Thymus (tissue), 11 donors: Measurements from ENCODE around the gene CDH13. TPM values are rescaled to one million over a fixed set of nuclear protein-coding genes. Genes with fewer than 3 reads are reported as not detected.

Source experiments
- DNase-seq, 9 donors: peaks; one replicate each; pipeline ENCODE4 v3.0.0-alpha.2; 2013; ENCODE audit warnings: low spot score in 9 of 9, low read depth in 6 of 9, missing footprints in 1 of 9
- H3K27ac ChIP-seq, 2 donors: one replicate each; pipeline ENCODE4 v1.5.1; 2013; ENCODE audit warnings: control low read depth in 1 of 2, low read depth in 1 of 2, low read length in 1 of 2, mild to moderate bottlenecking in 1 of 2, moderate library complexity in 1 of 2
- H3K27me3 ChIP-seq, 2 donors: one replicate each; pipeline ENCODE4 v1.5.1; 2013; ENCODE audit warnings: low read length in 1 of 2; ENCODE audit not compliant: control insufficient read depth in 2 of 2, insufficient read depth in 1 of 2
- H3K36me3 ChIP-seq, 2 donors: one replicate each; pipeline ENCODE4 v1.5.1; 2013; ENCODE audit warnings: low read length in 1 of 2, mild to moderate bottlenecking in 1 of 2, moderate library complexity in 1 of 2; ENCODE audit not compliant: control insufficient read depth in 2 of 2, insufficient read depth in 2 of 2
- H3K4me1 ChIP-seq, 2 donors: one replicate each; pipeline ENCODE4 v1.5.1; 2013; ENCODE audit warnings: low read length in 2 of 2; ENCODE audit not compliant: control insufficient read depth in 2 of 2, insufficient read depth in 2 of 2
- H3K4me3 ChIP-seq, 2 donors: one replicate each; pipeline ENCODE4 v1.5.1; 2013; ENCODE audit warnings: low read length in 2 of 2, control low read depth in 1 of 2, mild to moderate bottlenecking in 1 of 2
- H3K9me3 ChIP-seq, 2 donors: one replicate each; pipeline ENCODE4 v1.5.1; 2013; ENCODE audit warnings: low read length in 1 of 2, mild to moderate bottlenecking in 1 of 2; ENCODE audit not compliant: control insufficient read depth in 2 of 2, insufficient read depth in 1 of 2
- WGBS: extraction: QIAGEN DNeasy Blood & Tissue Kit; methylation state at CpG from one replicate; pipeline ENCODE4 v1.1.7; 2013; 5-methylcytosine and 5-hydroxymethylcytosine counted together
- polyA plus RNA-seq: library from polyadenylated mRNA; stranded (reverse); fragments of 200-250 nt; gene quantifications from one replicate; pipeline ENCODE4 v1.2.3, GENCODE V29; 2013
- total RNA-seq: library from RNA; stranded (reverse); fragments of 120-200 nt; gene quantifications from one replicate; pipeline ENCODE4 v1.2.4, GENCODE V29; 2013
- donor health status: healthy.

Gene CDH13
- total and polyA plus RNA-seq, 2 donors = 1.5 to 3.7 TPM

DNA sequence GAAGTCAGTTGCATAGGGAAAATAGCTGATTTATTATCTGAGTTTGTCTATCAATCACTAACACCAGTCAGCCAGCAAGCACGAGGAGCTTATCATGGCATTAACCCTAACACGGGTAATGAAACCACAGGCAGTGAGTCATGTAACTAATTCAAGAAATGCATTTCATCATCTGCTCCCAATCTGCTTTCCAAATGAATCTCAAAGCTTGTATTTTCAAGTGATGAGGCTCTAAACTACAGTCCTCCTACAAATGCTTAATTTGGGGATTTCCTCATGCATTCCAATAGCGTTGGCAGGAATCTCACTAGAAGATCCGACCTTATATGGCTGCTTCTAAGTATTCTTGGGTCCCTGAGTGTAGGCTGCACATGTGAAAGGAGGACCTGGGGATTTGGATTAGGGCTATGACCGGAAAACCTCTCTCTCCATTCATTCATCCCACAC lies 1062.6 kb downstream of the CDH13 start:
- no peak overlapping the region for H3K4me3 ChIP-seq
- no peak overlapping the region for H3K27ac ChIP-seq
- H3K27me3 ChIP-seq = no peaks in the 10 kb centered on the region
- no peaks in the 10 kb centered on the region for H3K36me3 ChIP-seq
- no peaks in the 10 kb centered on the region for H3K4me1 ChIP-seq
- 55% methylated on average over 5 of the region's 5 CpGs for WGBS
- DNase-seq = no peak
- H3K9me3 ChIP-seq = no peaks in the 10 kb centered on the region

DNA sequence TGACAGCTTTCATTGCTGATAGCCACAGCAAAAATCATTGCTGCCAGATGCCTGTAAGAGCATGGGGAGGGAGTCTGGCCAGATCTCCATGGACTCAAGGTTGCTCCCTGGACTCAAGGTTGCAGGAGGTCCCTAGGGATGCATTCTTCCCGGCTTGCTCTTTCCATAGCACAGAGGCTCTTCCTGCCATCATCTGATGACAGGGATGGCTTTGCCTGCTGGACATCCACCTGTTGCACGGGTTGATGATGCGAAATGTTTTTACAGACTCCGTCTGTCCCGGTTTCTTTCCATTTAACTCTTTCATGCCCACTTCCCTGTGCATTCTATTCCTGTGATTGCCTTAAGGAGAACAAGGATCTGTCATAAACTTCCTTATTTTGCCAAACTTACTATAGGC lies 1065.5 kb downstream of the CDH13 start:
- no peak for DNase-seq
- H3K4me1 ChIP-seq = no peaks in the 10 kb centered on the region
- no peak overlapping the region for H3K4me3 ChIP-seq
- no peaks in the 10 kb centered on the region for H3K27me3 ChIP-seq
- no peaks in the 10 kb centered on the region for H3K36me3 ChIP-seq
- H3K27ac ChIP-seq = no peak overlapping the region
- WGBS = 56% methylated on average over 5 of the region's 5 CpGs
- no peaks in the 10 kb centered on the region for H3K9me3 ChIP-seq

DNA sequence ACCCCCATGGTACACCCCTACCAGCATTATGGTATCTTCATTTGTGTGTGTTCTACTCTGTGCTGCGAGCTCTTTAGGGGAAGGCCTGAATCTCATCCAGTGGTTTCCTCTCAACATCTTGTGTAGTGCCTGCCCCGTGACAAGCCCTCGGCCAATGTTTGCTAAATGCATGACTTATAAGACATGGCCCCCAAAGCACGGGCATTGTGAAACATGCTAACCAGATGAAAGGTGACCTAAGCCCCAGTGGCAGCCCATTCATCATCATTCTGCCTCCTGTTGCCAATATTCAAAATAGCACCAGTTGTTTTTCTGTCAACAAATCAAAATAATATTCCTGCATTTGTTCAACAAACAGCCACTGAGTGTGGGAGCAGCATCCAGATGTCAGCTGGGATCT lies 1072.2 kb downstream of the CDH13 start:
- H3K4me1 ChIP-seq = no peaks in the 10 kb centered on the region
- no peaks in the 10 kb centered on the region for H3K27me3 ChIP-seq
- no peak for DNase-seq
- no peak overlapping the region for H3K4me3 ChIP-seq
- H3K9me3 ChIP-seq = no peaks in the 10 kb centered on the region
- H3K36me3 ChIP-seq = no peaks in the 10 kb centered on the region
- 94% methylated on average over 4 of the region's 4 CpGs for WGBS
- no peak overlapping the region for H3K27ac ChIP-seq

DNA sequence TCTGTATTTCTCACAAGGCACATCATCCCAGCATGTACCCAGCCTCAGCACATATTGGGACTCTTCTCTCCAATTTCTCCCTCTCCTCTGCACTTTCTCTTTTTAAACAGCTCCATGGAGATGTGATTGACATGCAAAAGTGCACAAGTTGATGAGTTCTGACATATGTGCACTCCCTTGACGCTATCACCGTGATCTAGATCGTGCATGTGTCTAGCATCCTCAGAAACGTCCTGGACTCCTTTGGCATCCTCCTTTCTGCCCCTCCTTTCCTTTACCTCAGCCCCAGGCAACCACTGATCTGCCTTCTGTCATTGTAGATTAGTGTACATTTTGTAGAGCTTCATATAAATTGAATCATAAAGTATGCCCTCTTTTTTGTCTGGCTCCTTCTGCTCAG lies 1073.0 kb downstream of the CDH13 start:
- no peaks in the 10 kb centered on the region for H3K36me3 ChIP-seq
- no peak for DNase-seq
- WGBS = 80% methylated on average over 4 of the region's 4 CpGs

DNA sequence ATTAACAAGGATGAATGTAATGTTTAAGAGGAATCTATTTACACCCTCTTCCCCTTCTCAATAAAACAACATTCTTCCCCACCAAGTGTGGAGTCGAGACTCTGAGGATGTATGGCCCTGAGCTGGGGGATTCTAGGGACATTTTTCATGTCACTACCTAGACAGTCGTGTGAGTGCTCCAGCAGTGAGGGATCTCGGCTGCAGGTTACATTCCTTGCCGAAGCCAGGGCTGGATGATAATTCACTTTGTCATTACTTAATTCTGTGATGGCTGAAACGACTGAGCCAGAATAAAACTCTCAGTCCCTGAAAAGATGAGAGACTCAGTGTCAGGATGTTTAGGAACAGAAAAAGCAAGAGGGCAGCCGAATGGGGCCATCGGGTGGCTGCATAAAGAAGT lies 1074.1 kb downstream of the CDH13 start:
- Histone ChIP-seq H3K36me3 (no peaks in the 10 kb centered on the region), H3K27me3 (no peaks in the 10 kb centered on the region), H3K9me3 (no peaks in the 10 kb centered on the region), H3K4me1 (no peaks in the 10 kb centered on the region), H3K4me3 (no peak overlapping the region), H3K27ac (no peak overlapping the region)
- WGBS = 88% methylated on average over 7 of the region's 7 CpGs
- DNase-seq = no peak

More for the DNA sequence above, 1073.0 kb downstream of the CDH13 start:
- Histone ChIP-seq H3K27ac (no peak overlapping the region), H3K27me3 (no peaks in the 10 kb centered on the region), H3K9me3 (no peaks in the 10 kb centered on the region), H3K4me3 (no peak overlapping the region), H3K4me1 (no peaks in the 10 kb centered on the region)

DNA sequence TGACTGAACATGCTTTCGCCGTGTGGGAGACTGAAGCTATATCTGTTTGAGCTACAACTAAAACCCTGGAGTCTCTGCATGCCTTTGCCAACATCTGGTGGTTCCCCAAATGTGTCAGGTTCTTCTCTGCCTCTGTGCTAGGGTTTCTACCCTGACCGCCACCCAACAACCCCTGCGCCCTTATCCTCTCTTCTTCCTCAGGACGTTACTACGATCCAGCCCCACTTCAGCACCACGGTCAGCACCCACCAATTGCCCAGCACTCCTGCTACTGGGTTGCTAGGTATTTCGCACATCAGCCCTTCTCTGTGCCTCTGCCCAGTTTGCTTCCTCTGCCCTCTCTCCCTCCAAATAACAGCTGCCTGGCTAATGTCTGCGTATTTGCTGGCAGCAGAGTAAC lies 1074.7 kb downstream of the CDH13 start:
- H3K27me3 ChIP-seq = no peaks in the 10 kb centered on the region
- no peaks in the 10 kb centered on the region for H3K36me3 ChIP-seq
- no peaks in the 10 kb centered on the region for H3K4me1 ChIP-seq
- no peaks in the 10 kb centered on the region for H3K9me3 ChIP-seq
- WGBS = 51% methylated on average over 9 of the region's 9 CpGs
- H3K4me3 ChIP-seq = no peak overlapping the region
- H3K27ac ChIP-seq = no peak overlapping the region
- DNase-seq = peak in 5 of 9 donors; percentile 5 to 38 (median 20)

DNA sequence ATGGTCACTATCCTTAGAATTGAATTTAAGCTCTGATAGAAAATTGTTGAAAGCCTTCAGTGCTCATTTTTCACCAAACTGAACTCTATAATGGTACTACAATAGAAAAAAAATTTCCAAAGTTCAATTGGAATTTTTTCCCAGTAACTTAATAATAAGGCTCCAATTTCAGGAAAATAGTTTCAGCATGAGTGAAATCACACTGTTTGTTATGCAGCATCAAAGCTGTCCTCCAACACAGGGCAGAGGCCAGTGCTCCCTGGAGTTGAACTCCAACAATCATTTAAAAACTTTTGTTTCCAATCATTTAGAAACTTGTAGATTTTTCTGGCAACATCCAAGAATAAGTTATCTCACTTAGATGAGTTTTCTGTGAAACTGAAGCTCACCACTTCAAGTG lies 1077.9 kb downstream of the CDH13 start:
- Histone ChIP-seq H3K27me3 (no peaks in the 10 kb centered on the region), H3K4me3 (no peak overlapping the region), H3K36me3 (no peaks in the 10 kb centered on the region), H3K4me1 (no peaks in the 10 kb centered on the region), H3K27ac (no peak overlapping the region), H3K9me3 (no peaks in the 10 kb centered on the region)
- no peak for DNase-seq

DNA sequence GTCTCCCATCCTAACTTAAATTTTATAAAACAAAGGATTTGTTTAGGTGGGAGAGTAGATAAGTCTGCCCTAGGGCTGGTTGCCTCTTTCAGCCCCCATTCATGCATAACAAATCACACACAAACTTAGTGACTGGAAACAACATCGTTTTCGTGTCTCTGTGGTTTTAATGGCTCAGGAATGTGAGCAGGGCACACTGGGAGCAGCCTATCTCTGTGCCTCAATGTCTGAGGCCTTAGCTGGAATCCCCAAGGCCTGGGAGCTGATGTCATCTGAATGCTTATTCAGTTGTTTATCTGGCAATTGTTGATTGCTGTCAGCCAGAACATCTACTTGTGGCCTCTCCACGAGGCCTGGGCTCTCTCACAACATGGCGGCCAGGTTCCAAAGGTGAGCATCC lies 1079.1 kb downstream of the CDH13 start:
- Histone ChIP-seq H3K9me3 (no peaks in the 10 kb centered on the region), H3K27me3 (no peaks in the 10 kb centered on the region), H3K4me3 (no peak overlapping the region), H3K36me3 (no peaks in the 10 kb centered on the region), H3K4me1 (no peaks in the 10 kb centered on the region), H3K27ac (no peak overlapping the region)
- 89% methylated on average over 4 of the region's 4 CpGs for WGBS
- no peak for DNase-seq

DNA sequence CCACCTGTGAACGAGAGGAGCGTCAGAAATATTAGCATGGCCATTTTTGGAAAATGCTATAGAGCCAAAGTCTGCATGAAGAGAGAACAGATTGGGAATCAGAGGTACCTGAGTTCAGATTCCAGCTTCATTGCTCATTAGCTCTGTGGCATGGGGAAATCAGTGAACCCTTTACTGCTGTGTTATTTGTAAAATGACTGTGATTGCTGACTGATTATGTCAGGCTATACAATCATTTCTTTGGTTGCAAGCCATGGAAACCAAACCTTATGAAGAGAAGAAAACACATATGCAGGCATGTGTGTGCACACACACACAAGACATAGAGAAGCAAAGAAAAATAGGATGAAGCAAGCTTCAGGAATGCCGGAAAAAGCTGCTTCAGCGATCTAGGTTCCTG lies 1079.6 kb downstream of the CDH13 start:
- DNase-seq = no peak
- Histone ChIP-seq H3K4me3 (no peak overlapping the region), H3K27ac (no peak overlapping the region), H3K9me3 (no peaks in the 10 kb centered on the region), H3K36me3 (no peaks in the 10 kb centered on the region), H3K4me1 (no peaks in the 10 kb centered on the region), H3K27me3 (no peaks in the 10 kb centered on the region)
- WGBS = 94% methylated on average over 4 of the region's 4 CpGs

DNA sequence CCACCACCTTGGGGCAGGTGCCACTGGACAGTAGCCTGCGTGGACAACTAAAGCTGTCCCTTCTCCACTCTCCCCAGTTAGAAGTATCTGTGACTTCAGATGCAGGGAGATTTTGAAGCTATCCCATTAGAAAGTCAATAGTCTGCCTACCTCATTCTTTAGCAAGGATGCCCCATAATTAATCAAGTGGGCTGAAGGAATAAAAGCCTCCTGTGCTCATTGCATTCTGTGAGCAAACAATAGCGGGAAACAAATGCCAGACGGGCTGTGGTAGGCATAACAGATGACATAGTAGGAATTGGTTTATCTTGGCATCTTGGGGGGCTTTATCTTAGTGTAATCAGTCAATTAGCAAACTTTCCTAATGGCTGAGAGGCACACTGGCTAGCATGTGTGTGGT lies 1084.3 kb downstream of the CDH13 start:
- H3K9me3 ChIP-seq = no peaks in the 10 kb centered on the region
- DNase-seq = no peak
- no peaks in the 10 kb centered on the region for H3K27me3 ChIP-seq
- no peak overlapping the region for H3K27ac ChIP-seq
- H3K4me1 ChIP-seq = no peaks in the 10 kb centered on the region
- H3K4me3 ChIP-seq = no peak overlapping the region
- H3K36me3 ChIP-seq = no peaks in the 10 kb centered on the region
- WGBS = 80% methylated on average over 3 of the region's 3 CpGs
